COR-L47 (cell line): ENCODE data around the gene SOX8.

Experiments
- DNase-seq: peaks from one replicate; lab custom pipeline; 2025; lab: John Stamatoyannopoulos, UW

SOX8 gene

DNA sequence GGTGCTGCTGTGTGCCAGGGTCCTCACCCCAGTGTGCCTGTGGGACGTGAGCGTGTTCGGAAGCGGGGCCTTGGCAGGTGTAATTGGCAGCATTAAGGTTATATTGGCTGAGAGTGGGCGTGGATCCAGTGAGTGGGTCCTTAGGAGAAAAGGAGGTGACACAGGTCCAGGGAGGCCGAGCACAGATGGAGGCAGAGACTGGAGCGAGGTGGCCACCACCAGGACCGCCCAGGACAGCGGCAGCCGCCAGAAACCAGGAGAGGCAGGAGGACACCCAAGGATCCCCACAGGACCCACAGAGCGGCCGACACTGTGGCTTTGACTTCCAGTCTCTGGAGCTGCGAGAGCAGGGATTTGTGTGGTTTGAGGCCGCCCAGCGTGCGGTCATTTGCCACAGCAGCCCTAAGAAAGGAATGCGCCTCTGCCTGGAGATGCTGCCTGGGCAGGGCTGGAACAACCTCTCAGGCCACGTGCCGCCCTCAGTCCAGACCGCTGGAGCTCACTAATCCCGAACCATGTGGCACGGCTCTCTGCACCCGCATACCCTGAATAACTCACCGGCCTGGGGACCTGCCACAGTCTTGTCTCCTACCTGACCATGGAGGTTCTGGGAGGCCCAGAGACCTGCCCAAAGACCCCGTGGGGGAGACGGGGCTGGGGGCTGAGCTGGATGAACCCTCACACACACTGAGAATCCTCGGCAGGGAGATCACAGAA, 45.4 kb downstream of the SOX8 start:
- no peak for DNase-seq

DNA sequence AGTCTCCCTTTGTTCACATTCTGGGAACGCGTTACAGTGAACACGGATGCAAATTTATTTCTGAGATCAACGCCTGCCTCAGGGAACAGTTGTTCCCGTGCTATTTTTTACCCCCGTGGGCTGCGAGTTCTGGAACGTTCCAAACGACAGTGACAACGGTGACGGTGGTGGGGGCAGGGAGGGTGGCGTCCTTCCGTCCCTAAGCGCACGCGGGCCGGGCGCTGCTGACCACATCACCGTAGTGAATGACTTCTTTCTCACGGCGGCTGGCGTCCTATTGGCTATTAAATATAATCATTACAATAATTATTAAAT, 45.9 kb downstream of the SOX8 start:
- no peak for DNase-seq

DNA sequence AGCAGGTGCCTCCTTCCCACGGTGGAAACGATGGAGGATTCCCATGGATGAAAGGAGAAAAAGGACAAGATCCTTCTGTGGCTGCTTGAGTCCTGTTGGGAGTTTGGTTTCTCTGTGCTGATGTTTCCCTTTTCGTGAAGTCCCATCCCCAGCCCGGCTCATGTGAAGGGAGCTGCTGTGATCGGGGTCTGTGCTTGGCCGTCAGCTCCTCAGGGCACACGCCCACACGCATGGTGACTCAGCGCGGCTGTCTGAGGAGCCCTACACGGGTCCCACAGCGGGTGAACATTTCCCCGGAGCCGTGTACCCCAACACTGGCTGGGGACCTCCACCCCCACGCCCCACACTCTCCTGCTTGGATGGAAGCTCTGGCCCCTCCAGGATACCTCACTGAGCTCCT, 46.5 kb downstream of the SOX8 start:
- no peak for DNase-seq

DNA sequence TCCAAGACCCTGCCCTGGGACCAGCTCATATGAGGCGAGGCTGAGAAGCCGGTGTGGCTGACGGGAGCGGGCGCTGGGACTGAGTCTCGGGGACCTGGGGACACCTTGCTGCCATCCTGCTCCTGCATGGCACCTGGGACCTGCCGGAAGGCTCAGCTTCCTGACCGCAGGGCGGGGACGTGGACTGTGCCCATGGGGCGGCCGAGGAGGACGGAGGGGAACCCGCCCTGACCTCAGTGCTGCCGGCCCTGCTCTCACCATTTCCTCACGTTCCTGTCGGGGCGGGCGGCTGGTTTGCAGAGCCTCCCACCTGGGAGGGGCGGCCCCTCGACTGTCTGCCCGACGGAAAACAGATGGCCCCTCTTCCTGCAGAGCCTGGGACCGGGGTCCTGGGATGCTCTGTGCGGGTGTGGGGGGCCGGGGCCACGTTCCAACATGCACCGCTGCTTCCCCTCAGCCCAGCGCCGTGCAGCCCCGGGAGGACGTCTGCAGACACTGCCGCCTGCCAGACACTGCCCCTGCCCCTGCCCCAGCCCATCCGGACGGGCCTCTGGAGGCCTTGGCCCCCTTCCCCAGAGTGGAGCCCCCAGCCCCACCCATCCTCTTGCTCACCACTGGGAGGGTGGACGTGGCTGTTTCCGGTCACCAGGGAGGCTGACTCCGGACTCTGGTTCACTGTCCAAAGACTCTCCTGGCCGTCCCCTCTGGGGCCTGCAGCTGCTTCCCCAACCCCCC, 47.1 kb downstream of the SOX8 start:
- DNase-seq: no peak

DNA sequence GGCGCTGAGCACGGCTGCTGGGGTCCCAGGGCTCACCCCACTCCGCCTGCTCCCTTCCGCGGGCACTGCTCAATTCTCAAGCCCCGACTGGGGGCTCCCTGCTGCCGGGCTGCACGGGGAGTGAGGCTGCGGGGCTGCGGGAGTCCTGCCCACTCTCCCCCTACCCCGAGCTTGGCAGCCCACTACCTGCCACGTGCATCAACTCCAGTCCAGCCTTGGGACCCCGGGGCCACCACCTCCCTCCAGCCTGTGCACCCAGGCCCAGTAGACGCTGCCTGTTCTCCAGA, 47.6 kb downstream of the SOX8 start:
- DNase-seq: no peak

DNA sequence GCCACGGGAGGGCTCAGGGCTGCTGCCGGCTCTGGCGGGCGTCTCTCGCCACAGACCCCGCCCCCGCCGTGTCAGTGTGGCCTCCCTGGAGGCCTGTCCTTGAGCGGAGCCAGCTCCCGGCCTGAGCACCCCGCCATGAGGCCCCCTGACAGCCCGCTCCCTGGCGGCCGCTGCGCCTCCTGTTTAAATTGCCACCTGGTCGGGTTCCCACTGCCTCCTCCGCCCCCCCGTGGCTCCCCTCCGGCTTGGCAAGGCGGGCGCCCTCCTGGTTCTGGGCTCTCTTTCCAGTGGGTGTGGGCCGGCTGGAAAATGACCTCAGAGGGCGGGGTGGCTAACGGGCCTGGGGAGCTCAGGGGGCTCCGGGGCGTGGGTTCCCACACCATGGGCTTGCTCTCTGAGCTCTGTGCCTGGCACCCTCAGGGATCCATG, 48.9 kb downstream of the SOX8 start:
- no peak for DNase-seq

DNA sequence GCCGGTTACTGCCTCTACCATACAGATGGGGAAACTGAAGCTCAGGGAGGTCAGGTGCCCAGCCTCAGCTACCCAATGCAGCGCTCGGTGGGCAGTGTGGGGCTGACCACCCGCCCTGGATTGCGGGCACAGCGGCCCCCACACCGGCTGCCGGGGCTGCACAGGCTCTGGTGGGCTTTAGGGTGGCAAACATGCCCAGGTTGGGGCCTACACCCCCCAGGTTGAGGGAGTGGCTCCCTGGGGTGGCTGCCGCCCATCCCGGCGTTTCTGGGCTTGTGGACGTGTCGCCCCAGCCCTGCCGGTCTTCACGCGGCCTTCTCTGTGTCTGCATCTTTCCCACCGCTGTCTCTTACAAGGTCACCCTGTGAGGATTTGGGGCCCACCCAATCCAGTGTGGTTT, 50.1 kb downstream of the SOX8 start:
- DNase-seq: no peak

DNA sequence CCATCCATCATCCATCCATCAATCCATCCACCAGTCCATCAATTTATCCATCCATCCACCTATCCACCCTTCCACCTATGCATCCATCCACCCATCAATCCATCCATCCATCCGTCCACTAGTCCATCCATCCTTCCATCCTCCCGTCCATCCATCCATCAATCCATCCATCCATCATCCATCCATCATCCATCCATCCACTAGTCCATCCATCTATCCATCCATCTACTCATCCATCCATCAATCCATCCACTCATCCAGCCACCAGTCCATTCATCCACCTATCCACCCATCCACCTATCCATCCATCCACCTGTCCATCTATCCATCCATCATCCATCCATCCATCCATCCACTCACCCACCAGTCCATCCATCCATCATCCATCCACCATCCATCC, 51.0 kb downstream of the SOX8 start:
- no peak for DNase-seq

DNA sequence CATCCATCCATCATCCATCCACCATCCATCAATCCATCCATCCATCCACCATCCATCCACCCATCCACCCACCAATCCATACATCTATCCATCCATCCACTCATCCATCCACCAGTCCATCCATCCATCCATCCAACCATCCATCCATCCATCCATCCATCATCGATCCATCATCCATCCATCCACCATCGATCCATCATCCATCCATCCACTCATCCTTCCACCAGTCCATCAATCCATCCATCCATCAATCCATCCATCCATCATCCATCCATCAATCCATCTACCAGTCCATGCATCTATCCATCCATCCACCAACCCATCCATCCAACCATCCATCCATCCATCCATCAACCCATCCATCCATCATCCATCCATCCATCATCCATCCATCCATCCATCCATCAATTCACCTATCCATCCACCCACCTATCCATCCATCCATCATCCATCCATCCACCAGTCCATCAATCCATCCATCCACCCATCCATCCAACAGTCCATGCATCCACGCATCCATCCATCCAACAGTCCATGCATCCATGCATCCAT, 51.6 kb downstream of the SOX8 start:
- DNase-seq: no peak

DNA sequence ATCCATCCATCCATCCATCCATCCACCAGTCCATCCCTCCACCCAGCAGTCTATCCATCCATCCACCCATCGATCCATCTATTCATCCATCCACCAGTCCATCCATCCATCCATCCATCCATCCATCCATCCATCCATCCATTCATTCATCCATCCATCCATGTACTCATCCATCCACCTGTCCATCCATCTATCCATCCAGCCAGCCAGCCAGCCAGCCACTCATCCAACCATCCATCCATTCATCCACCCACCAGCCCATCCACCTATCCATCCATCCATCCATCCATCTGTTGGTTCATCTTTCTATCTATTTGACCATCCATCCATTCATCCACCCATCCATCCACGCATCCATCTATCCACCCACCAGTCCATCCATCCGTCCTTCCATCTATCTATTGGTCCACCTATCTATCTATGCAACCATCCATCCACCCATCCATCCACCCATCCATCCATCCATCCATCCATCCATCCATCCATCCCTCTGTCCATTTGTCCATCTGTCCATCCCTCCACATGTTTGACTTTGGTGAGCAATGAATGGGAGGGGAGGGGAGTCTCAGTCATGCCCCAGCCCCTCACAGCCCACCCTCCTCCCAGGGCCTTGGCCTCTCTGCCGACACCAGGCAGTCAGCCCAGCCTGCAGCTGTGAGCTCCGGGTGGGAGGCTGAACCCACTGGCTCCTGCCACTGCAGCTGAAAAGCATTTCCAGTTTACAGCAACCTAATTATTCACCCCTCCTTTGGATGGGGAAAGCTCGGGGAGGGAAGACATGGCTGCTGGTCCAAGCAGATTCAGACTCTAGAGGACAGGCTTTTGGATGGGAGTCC, 52.9 kb downstream of the SOX8 start:
- no peak for DNase-seq

DNA sequence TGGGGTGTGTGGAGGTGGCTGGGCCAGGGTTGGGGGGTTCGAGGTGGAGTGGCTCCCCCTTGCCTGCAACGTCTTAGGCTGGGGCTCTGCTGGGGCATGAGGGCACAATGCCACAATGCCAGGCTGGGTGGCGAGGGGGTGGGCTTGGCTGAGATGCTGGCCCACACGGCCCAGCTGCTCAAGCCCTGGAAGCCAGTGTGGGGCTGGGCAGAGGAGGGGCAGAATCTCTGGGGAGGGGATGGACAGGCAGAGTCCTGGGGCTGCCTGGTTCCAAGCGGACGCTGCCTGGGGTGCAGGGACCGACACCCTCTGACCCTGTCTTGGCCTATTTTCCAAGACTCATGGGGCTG, 53.5 kb downstream of the SOX8 start:
- DNase-seq: no peak

DNA sequence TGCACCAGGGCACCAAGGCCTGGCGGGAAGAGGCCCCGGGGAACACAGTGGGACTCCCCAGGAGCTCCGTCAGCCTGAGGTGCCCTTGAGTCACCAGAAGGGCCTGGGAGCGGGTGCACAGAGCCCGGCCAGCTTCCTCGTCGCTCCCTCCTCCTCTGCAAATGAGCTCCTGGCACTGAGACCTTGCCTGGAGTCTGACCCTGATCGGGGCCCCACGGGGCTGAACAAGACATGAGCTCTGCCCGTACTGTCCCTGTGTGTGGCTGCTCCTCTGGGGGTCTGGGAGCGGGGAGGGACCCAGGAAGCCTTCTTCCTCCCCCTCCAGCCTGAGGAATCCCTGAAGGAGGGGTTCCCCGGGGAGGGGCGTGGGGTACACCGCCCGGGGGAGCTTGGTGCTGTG, 54.6 kb downstream of the SOX8 start:
- no peak for DNase-seq
